K562 (cell line): Measurements from ENCODE around the gene MRPL57. TPM values are rescaled to one million over a fixed set of nuclear protein-coding genes. Genes with fewer than 3 reads are reported as not detected.

Experiments used
- ATF7 ChIP-seq: fragments of 450-650 bp; IDR thresholded peaks from 2 replicates; pipeline ENCODE4 v1.7.1; 2014; ENCODE audit warnings: mild to moderate bottlenecking, moderate library complexity
- GATAD2A ChIP-seq: fragments of 450-650 bp; IDR thresholded peaks from 2 replicates; pipeline ENCODE4 v1.6.1; 2017
- HDAC1 ChIP-seq, 2 experiments: fragments of 450-650 bp; IDR thresholded peaks; 2 replicates each; pipeline ENCODE4 v1.6.1; 2016 to 2017; ENCODE audit warnings: inconsistent platforms in 1 of 2, mild to moderate bottlenecking in 1 of 2, moderate library complexity in 1 of 2
- ILK ChIP-seq: fragments of 450-650 bp; IDR thresholded peaks from 2 replicates; pipeline ENCODE4 v1.6.1; 2016; ENCODE audit warnings: missing genetic modification characterization, low read depth, mild to moderate bottlenecking, missing compliant biosample characterization, moderate library complexity, borderline replicate concordance
- MECOM ChIP-seq: fragments of 250-450 bp; sonication (Bioruptor Pico); IDR thresholded peaks from 2 replicates; pipeline ENCODE4 v1.8.0; 2022; ENCODE audit warnings: inconsistent platforms
- NRF1 ChIP-seq, 2 experiments: fragments of 450-650 bp; IDR thresholded peaks in 1 of 2; conservative IDR thresholded peaks in 1 of 2; 2 replicates each; pipeline ENCODE4 v1.6.1; 2014; ENCODE audit warnings: mild to moderate bottlenecking in 2 of 2
- PHF20 ChIP-seq: fragments of 450-650 bp; IDR thresholded peaks from 2 replicates; pipeline ENCODE4 v1.6.1; 2018; ENCODE audit not compliant: partially characterized antibody
- POLR2AphosphoS5 ChIP-seq: IDR thresholded peaks from 2 replicates; pipeline ENCODE4 v1.6.1; 2011; ENCODE audit warnings: mild to moderate bottlenecking, low read depth, low read length, moderate library complexity; ENCODE audit not compliant: control insufficient read depth, insufficient read depth
- RBFOX2 ChIP-seq: fragments of 200-400 bp; formaldehyde crosslinking; IDR thresholded peaks from 2 replicates; pipeline ENCODE4 v1.6.1; 2017; ENCODE audit warnings: low read depth, mild to moderate bottlenecking, low read length, moderate library complexity
- REST ChIP-seq, 2 experiments: fragments of 450-650 bp; formaldehyde crosslinking in 1 of 2; IDR thresholded peaks; 2 replicates each; pipeline versions ENCODE4 v1.4.0 to v1.6.1; 2014 to 2020; ENCODE audit warnings: mild to moderate bottlenecking in 2 of 2, borderline replicate concordance in 1 of 2, low read depth in 1 of 2
- SIN3A ChIP-seq, 2 experiments: fragments of 150-350 bp in 1 of 2; IDR thresholded peaks; 2 replicates each; pipeline ENCODE4 v1.6.1; 2011 to 2016; ENCODE audit warnings: borderline replicate concordance in 2 of 2, low read depth in 2 of 2, low read length in 2 of 2, mild to moderate bottlenecking in 2 of 2, moderate library complexity in 2 of 2; ENCODE audit not compliant: control insufficient read depth in 1 of 2
- TAF1 ChIP-seq: IDR thresholded peaks from 2 replicates; pipeline ENCODE4 v1.6.1; 2011; ENCODE audit warnings: mild to moderate bottlenecking, low read length, moderate library complexity; ENCODE audit not compliant: insufficient read depth, control insufficient read depth, severe bottlenecking; ENCODE audit errors: extremely low read depth
- TARDBP ChIP-seq: fragments of 450-650 bp; IDR thresholded peaks from 2 replicates; pipeline ENCODE4 v1.6.1; 2016
- ZNF12 ChIP-seq: sonication (generic); formaldehyde crosslinking; IDR thresholded peaks from 2 replicates; pipeline ENCODE4 v1.4.0; 2020; ENCODE audit warnings: mild to moderate bottlenecking, missing genetic modification reagents
- ZNF41 ChIP-seq: fragments of 250-450 bp; sonication (Bioruptor Pico); conservative IDR thresholded peaks from 2 replicates; pipeline ENCODE4 v1.4.0; 2020; ENCODE audit warnings: mild to moderate bottlenecking
- ZNF639 ChIP-seq, 2 experiments: fragments of 200-800 bp in 1 of 2; sonication (Bioruptor generic) in 1 of 2; sonication (generic) in 1 of 2; formaldehyde crosslinking in 1 of 2; IDR thresholded peaks in 1 of 2; conservative IDR thresholded peaks in 1 of 2; 2 replicates each; pipeline versions ENCODE4 v1.5.0 to v1.6.1; 2016 to 2020; ENCODE audit warnings: missing compliant biosample characterization in 1 of 2, missing genetic modification characterization in 1 of 2, missing genetic modification reagents in 1 of 2
- ZNF707 ChIP-seq: fragments of 250-450 bp; sonication (Bioruptor Pico); conservative IDR thresholded peaks from 2 replicates; pipeline ENCODE4 v1.8.0; 2022; ENCODE audit warnings: inconsistent platforms, mild to moderate bottlenecking, moderate library complexity
- polyA plus RNA-seq, 8 experiments: library from polyadenylated mRNA; depleted of rRNA in 4 of 8; stranded (reverse) in 5 of 8; unstranded in 3 of 8; fragments of >200 nt; fragmentation: Nextera tagmentation in 2 of 8; fragmentation: Illumina TruSeq in 1 of 8; extraction: Ambion mirVana in 2 of 8; extraction: Trizol in 1 of 8; gene quantifications; 2 replicates each; pipeline versions ENCODE4 v1.2.1 to v1.2.3, GENCODE V29; 2011 to 2014; ENCODE audit warnings: inconsistent platforms in 1 of 8, missing spikeins in 1 of 8
- total RNA-seq, 7 experiments: library from RNA; depleted of rRNA in 6 of 7; stranded (reverse); fragments of >200 nt in 6 of 7; fragmentation: Illumina TruSeq in 2 of 7; extraction: Trizol in 2 of 7; gene quantifications; 2 replicates each; pipeline versions ENCODE4 v1.2.1 to v1.2.3, GENCODE V29; 2011 to 2021; ENCODE audit warnings: low replicate concordance in 1 of 7

The MRPL57 gene
- total and polyA plus RNA-seq, 9 of the 15 experiments (the other 6 are each of a cell fraction or from before 2014, with no cell fraction given): 6.5 to 40.4 (median 15.7) TPM

GRCh38 chr13:21176215-21176981 lies at the start of gene MRPL57, which contains the start of gene SKA3 (continued):
- no peak for TF ChIP-seq ILK (tag)
- peak in 1 of 2 experiments; percentile 77; a peak in 2 of 4 replicates for TF ChIP-seq ZNF639 (CRISPR knock-in tag; conservative IDR thresholded peaks at IDR 0.05 in 1 of 2, IDR thresholded peaks at IDR 0.05 in 1 of 2)
- no peak for TF ChIP-seq ZNF707 (CRISPR knock-in tag)
- no peak for TF ChIP-seq MECOM (CRISPR knock-in tag)
- peak; percentile 70; the same call in 1 of the 2 replicates for TF ChIP-seq GATAD2A
- peak; percentile 29 to 47; a peak in 2 of 4 replicates for TF ChIP-seq SIN3A (IDR thresholded peaks at IDR 0.05; ENCODE audit: borderline replicate concordance in 2 of 2, control insufficient read depth in 1 of 2, low read depth in 2 of 2, low read length in 2 of 2)
- peak; percentile 42 for TF ChIP-seq REST (IDR thresholded peaks at IDR 0.05; ENCODE audit: borderline replicate concordance)
- TF ChIP-seq REST (CRISPR knock-in tag; IDR thresholded peaks at IDR 0.05; ENCODE audit: low read depth): no peak
- peak; percentile 78; the same call in 1 of the 2 replicates for TF ChIP-seq TARDBP
- peak; percentile 47; the same call in 1 of the 2 replicates for TF ChIP-seq ATF7
- peak; percentile 85 for TF ChIP-seq TAF1
- peak; percentile 94 to 95 for TF ChIP-seq NRF1 (conservative IDR thresholded peaks at IDR 0.05 in 1 of 2, IDR thresholded peaks at IDR 0.05 in 1 of 2)
- no peak for TF ChIP-seq ZNF41 (CRISPR knock-in tag)
- peak; percentile 99 for TF ChIP-seq RBFOX2
- TF ChIP-seq POLR2AphosphoS5: peak; percentile 80
- peak in 1 of 2 experiments; percentile 98; a peak in 2 of 4 replicates for TF ChIP-seq HDAC1 (IDR thresholded peaks at IDR 0.05)
- TF ChIP-seq PHF20: peak; percentile 29
- TF ChIP-seq ZNF12 (CRISPR knock-in tag): peak; percentile 40; the same call in 1 of the 2 replicates
